Activated CD4-positive, alpha-beta T cell treated with anti-CD3 and anti-CD28 coated beads, Interleukin-10, Interleukin-2, amounts not matched to agents 100 ng/mL and 50 ng/mL, durations not matched to agents 16 hours and 8 hours (primary cell): ENCODE data around the gene TMC1.

Source experiments
- DNase-seq: peaks from one replicate; pipeline ENCODE4 v3.0.0-alpha.2; 2020

TMC1 gene

GRCh38 chr9:72576087-72576486 lies 54.7 kb downstream of the TMC1 start:
- DNase-seq: no peak

DNA sequence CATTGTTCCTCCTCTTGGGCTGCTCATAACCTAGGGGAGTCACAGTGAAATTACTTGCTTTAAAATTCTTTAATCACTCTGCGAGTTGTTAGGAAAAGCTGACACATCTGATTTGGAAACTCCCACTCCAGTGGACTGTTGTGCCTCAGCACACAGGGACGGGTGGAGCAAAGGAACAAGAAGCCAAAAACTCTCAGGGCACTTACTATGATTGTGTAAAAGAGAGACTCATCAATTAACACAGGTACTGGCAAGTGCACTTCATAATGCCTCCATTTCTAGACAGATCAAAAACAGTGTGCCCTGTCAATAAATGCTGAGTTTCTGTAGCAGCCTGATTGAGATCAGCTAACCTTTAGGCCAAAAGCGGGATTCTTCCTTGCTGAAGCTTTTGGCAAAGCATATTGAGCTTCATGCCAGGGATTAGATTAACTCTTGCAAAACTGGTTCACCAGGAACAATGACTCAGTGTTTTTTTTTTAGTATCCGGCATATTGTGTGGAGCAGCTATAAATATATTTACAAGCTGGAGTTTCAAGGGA lies 55.9 kb downstream of the TMC1 start:
- no peak for DNase-seq

DNA sequence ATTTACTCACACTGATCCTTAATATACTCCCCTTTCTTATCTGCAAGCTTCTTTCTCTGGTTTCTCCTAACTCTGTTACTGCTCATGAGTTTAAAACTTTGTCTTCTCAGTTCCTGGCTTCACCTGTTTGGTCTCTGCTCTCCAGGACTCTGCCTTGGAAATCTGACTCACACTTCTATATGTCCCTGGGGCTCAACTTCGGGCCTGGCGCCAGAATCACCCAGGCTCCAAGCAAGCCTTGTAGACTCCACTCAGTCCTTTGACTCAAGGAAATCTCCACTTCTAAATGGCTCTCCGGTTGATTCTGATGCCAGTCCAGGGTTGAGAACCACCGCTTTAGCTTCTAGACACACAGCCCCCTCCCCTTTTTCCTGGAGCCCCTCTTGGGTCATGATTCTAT lies 57.8 kb downstream of the TMC1 start:
- no peak for DNase-seq

- peak; percentile 67 for DNase-seq
These were observed 58.6 kb downstream of the TMC1 start for GRCh38 chr9:72579880-72580550.

GRCh38 chr9:72581694-72582093 lies 60.3 kb downstream of the TMC1 start:
- DNase-seq: peak; percentile 73

DNA sequence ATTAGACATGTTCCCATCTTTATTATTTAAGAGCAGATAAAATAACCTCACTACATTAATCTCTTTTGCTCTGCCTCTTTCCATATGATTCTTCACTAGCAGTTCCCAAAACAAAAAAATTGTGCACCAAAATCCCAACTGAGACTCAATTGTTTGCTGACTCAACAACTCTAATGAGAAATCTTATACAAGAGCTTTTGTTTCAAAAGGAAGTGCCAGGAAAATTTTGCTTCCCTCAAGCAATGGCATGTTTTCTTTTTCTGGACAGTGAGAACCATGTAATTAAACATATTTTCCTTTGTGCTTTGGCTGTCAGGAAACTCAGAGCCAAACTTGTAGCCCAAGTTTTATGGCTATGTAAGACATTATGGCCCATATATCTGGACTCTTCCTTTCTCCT lies 62.0 kb downstream of the TMC1 start:
- no peak for DNase-seq

DNA sequence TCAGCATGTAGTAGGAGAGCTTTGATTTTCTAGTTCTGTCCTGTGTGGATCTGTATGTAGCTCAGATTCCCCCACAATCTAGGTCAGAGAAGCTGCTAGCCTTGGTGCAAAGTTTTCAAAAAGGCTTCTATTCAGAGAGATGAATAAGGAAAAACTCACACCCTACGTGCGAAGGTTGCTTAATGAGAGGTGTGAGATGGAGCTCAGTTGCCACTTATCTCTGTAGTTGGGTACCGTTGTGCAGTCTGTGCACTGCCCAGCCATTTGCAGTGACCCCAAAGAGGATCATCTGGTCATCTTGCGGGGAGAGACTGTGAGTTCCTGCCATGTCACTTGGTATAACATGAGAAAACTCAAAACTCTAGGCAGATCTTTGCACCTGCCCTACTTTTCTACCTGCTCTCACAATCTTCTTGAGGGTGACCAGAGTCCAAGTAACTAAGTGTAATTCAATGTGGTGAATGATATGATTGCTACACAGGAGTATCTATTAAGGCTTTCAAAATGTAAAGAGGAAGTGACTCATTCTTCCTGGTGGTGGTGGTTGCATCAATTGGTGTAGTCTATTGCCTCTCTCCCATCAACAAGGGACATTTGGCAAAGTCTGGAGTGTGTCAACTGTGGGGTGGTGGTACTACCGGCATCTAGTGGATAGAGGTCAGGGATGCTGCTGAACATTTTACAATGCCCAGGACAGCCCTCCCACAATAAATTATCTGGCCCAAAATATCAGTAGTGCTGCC lies 65.2 kb downstream of the TMC1 start:
- DNase-seq: peak; percentile 82

DNA sequence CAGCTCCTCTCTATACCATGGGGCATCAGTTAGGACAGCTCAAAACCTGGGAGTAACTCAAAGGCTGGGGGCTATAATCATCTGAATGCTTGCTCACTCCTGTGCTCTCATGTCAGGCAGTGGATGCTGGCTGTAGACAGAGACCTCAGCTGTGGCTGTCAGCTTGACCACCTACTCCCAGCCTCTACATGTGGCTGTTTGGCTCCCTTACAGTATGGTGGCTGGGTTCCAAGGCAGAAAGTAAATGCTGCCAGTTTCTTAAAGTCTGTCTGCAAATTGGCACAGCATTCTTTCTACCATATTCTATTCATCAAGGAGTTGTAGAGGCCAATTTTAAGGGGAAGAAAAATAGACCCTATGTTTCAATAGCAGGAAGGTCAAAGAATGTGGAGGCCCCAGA lies 66.9 kb downstream of the TMC1 start:
- no peak for DNase-seq

DNA sequence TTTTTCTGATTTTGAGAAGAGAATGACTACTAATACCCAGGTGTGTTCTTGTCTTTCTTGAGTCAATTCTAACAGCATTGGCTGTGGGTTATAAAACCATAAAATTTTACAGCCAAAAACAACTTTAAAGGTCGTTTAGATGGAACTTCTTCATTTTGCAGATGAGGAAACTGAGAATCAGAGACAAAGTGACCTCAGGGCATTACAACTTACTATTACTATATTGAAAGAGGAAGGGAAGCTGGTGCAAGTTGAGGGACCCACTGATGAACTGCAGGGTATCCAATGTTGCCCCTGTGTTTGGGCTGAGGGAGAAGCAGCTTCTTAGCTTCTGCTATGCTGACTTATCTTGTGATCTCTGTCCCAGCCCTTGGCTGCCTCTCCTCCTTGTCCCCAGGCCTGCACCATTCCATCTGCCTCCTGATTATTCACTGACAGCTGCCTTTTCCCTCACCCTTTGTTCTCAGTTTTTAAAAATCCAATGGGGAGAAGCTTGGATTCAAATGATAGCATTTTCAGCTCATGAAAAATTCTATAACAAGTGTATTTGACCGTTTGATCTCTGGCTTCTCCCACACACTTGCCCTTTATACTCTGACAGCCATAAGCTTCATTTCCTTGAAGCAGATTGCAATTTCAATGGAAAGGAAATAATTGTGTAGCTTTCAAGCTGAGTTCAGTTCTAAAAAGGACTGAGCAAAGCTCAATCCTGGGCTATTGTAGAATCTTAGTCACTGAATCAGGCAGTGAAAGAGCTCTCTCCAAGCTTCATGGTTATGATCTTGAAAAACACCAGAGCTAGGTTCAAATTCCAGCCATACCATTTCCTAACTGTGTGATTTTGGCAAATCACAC lies 68.5 kb downstream of the TMC1 start:
- no peak for DNase-seq

- DNase-seq: no peak
These were observed 69.4 kb downstream of the TMC1 start for GRCh38 chr9:72590824-72591223.

GRCh38 chr9:72592502-72593403 lies 71.3 kb downstream of the TMC1 start:
- peak; percentile 71 for DNase-seq

GRCh38 chr9:72596451-72597180 lies 75.2 kb downstream of the TMC1 start:
- DNase-seq: peak; percentile 47

DNA sequence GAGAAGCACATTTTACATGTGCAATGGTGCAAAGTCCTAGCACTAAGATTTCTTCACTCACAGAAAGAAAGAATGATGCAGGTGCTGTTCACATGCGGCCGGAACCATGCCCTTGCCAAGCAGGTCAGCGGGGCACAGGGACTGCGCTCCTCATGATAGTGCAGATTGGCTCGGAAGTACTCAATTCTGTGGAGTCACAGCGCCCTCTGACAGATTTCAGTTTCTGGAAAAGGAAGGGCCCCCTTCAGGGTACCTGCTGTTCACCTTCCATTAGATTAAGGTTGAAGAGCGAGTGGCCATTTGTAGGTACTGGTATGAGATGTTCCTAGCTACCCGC lies 75.7 kb downstream of the TMC1 start:
- DNase-seq: no peak

- DNase-seq: no peak
These were observed 76.2 kb downstream of the TMC1 start for GRCh38 chr9:72597601-72598000.

GRCh38 chr9:72598639-72599038 lies 77.2 kb downstream of the TMC1 start:
- no peak for DNase-seq

DNA sequence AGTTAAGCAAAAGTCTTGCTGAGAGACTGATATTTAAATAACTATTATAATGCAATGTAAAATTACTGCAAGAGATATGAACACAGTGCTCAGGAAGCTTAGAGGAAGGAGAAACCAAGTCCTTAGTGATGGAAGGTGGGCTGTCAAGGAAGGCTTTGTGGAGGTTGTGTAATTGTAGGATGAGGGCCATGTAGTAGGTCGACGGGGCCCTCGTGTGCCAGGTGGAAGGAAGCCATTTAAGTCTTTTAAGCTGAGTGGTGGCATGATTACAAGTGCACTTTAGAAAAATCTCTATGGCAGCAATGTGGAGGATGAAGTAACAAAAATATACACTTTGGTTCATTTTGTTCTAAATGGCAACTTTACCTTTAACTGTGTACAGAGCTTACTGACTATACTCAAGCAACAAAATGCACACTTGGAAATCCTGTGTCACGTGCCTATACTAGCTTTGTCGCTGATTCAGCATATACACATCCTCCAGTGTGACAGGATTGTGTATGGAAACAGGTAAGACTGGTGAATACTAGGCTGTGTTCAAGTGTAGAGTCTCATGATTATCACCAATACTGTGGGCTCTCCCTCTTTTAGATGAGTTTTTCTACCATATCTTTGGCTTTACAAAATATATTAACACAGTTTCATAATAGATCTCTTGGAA lies 78.6 kb downstream of the TMC1 start:
- DNase-seq: no peak

DNA sequence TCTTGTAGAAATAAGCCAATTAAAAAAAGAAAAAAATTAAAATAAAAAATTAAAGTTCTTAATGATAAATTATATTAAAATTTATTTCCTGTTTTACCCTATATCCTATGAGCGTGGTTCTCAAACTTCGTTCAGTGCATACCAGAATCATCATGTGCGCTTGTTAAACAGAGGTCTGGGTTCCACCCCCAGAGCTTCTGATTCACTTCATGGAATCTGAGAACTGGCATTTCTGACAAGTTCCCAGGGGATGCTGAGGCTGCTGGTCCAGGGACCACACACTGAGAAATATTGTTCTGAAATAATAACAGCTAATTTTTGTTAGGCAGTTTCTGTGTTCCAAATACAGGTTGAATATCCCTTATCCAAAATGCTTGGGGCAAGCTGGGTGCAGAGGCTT lies 79.3 kb downstream of the TMC1 start:
- no peak for DNase-seq

DNA sequence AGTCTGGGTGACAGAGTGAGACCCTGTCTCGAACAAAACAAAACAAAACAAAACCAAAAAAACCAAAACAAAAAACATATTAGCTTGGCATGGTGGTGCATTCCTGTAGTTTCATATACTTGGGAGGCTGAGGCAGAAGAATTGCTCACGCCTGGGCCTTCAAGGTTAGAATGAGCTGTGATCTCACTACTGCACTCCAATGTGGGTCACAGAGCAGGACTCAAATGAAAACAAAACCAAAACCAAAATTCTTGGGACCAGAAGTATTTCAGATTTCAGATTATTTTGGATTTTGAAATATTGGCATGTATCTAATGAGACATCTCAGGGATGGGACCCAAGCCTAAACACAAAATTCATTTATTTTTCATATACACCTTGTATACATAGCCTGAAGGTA lies 80.2 kb downstream of the TMC1 start:
- no peak for DNase-seq

DNA sequence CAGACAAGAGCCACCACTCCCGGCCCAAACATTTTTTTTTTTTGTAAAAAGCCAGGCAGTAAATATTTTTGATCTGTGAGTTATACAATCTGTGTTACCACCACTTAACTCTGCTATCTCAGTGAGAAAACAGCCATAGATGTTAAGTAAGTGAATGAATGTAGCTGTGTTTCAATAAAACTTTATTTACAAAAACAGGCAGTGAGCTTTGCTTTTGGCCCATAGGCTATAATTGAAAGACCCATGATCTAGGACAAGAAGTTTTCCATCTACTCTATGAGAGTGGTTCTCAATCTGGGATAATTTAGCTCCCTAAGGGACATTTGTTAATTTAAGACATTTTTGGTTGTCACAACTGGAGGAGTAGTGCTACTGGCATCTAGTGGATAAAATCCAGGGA lies 91.0 kb downstream of the TMC1 start:
- DNase-seq: no peak

DNA sequence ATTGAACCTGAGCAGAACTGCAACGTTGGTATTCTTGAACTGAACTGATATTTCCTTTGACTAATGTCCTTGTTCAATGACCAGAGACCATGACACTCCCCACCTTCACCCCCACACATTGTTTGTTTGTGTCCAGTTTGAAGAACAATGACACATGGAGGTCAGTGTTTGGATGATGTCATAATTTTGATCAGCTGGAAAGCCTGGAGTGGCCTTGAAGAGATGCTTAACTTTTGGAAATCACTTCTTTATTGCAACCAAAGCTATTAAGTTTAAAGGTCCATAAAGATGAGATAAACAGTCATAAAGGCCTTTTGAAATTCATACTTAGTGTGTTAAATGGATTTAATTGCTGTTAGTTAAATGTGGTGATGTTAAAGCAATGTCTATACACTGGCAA lies 92.7 kb downstream of the TMC1 start:
- DNase-seq: no peak

GRCh38 chr9:72615931-72616330 lies 94.5 kb downstream of the TMC1 start:
- DNase-seq: no peak
